Breast epithelium (tissue), 4 donors: ENCODE results near the gene MYO3B. TPM values are rescaled to one million over a fixed set of nuclear protein-coding genes. Genes with fewer than 3 reads are reported as not detected.
"Not testable (repeated sequence)": the region's sequence is repeated elsewhere in the genome, so short reads cannot be mapped to it uniquely, and the experiment has no call there.

Experiments
- DNase-seq, 2 donors: peaks; one replicate each; pipeline ENCODE4 v3.0.0-alpha.2; 2019; ENCODE audit warnings: low spot score in 2 of 2
- H3K27ac ChIP-seq, 2 donors: fragments of 200-600 bp; sonication (generic) in 1 of 2; one replicate each; pipeline ENCODE4 v1.5.1; 2016 to 2019; ENCODE audit warnings: mild to moderate bottlenecking in 1 of 2
- H3K27me3 ChIP-seq, 2 donors: fragments of 200-600 bp; sonication (generic) in 1 of 2; one replicate each; pipeline versions ENCODE4 v1.5.1 to v1.6.0; 2017 to 2019; ENCODE audit warnings: control low read depth in 1 of 2, mild to moderate bottlenecking in 1 of 2
- H3K36me3 ChIP-seq: fragments of 200-600 bp; one replicate; pipeline ENCODE4 v1.5.1; 2019
- H3K4me1 ChIP-seq, 2 donors: fragments of 200-600 bp; sonication (generic); one replicate each; pipeline ENCODE4 v1.5.1; 2016 to 2019; ENCODE audit warnings: control low read depth in 1 of 2
- H3K4me3 ChIP-seq, 3 donors: fragments of 200-600 bp; sonication (generic); 1 replicate in 2 of 3; 2 replicates in 1 of 3; pipeline ENCODE4 v1.5.1; 2016 to 2019; ENCODE audit warnings: mild to moderate bottlenecking in 3 of 3, moderate library complexity in 2 of 3
- H3K9me3 ChIP-seq, 2 donors: fragments of 200-600 bp; sonication (generic) in 1 of 2; one replicate each; pipeline ENCODE4 v1.5.1; 2016 to 2019; ENCODE audit warnings: control low read depth in 1 of 2
- CTCF ChIP-seq, 3 donors: fragments of 450-650 bp; IDR thresholded peaks; one replicate each; pipeline ENCODE4 v1.5.1; 2016 to 2017; ENCODE audit warnings: antibody characterized with exemption in 3 of 3, mild to moderate bottlenecking in 3 of 3, moderate library complexity in 3 of 3
- POLR2A ChIP-seq: fragments of 450-650 bp; IDR thresholded peaks from one replicate; pipeline ENCODE4 v1.6.1; 2016; ENCODE audit warnings: antibody characterized with exemption, mild to moderate bottlenecking, moderate library complexity
- POLR2AphosphoS5 ChIP-seq, 3 donors: sonication (generic); formaldehyde crosslinking; IDR thresholded peaks; one replicate each; pipeline ENCODE4 v1.6.1; 2017; ENCODE audit warnings: antibody characterized with exemption in 3 of 3
- intact Hi-C: fragments of 100-400 bp; cut with DNase I; formaldehyde crosslinking; loops from one replicate; pipeline ENCODE4 v1.15.1; 2023; ENCODE audit warnings: low total_unique reads
- total RNA-seq, 3 donors: library from RNA; depleted of rRNA; stranded (reverse); fragments of >200 nt; gene quantifications; one replicate each; pipeline ENCODE4 v1.1.0, GENCODE V29; 2016

The MYO3B gene
- total RNA-seq, 3 donors from 2014 or later: 0.15 to 0.98 (median 0.16) TPM

- no peak overlapping the region for H3K4me3 ChIP-seq
- TF ChIP-seq CTCF (IDR thresholded peaks at IDR 0.05): no peak
- no peak for TF ChIP-seq POLR2AphosphoS5 (IDR thresholded peaks at IDR 0.05)
- TF ChIP-seq POLR2A: no peak
- H3K9me3 ChIP-seq: no peaks in the 10 kb centered on the region
- intact Hi-C loops: no loop called here
- H3K27ac ChIP-seq: no peak overlapping the region
- H3K27me3 ChIP-seq: no peaks in the 10 kb centered on the region
- no peaks in the 10 kb centered on the region for H3K4me1 ChIP-seq
- no peaks in the 10 kb centered on the region for H3K36me3 ChIP-seq
- no peak for DNase-seq
Measured at GRCh38 chr2:170607171-170607570, 429.2 kb downstream of the MYO3B start.

GRCh38 chr2:170610615-170611014 lies 432.7 kb downstream of the MYO3B start:
- Histone ChIP-seq H3K4me3 (no peak overlapping the region), H3K27me3 (no peaks in the 10 kb centered on the region), H3K9me3 (no peaks in the 10 kb centered on the region), H3K27ac (no peak overlapping the region), H3K36me3 (no peaks in the 10 kb centered on the region), H3K4me1 (no peaks in the 10 kb centered on the region)
- TF ChIP-seq POLR2A (no peak), CTCF (IDR thresholded peaks at IDR 0.05) (no peak), POLR2AphosphoS5 (IDR thresholded peaks at IDR 0.05) (no peak)
- intact Hi-C loops: no loop called here
- DNase-seq: no peak

GRCh38 chr2:170618948-170619347 lies 441.0 kb downstream of the MYO3B start:
- H3K9me3 ChIP-seq, H3K27me3 ChIP-seq, H3K36me3 ChIP-seq, intact Hi-C loops, DNase-seq, H3K27ac ChIP-seq, H3K4me1 ChIP-seq, H3K4me3 ChIP-seq: not testable (repeated sequence)

- H3K4me3 ChIP-seq, intact Hi-C loops, H3K36me3 ChIP-seq, H3K27me3 ChIP-seq, H3K27ac ChIP-seq, H3K4me1 ChIP-seq, H3K9me3 ChIP-seq, DNase-seq: not testable (repeated sequence)
Measured at GRCh38 chr2:170635094-170635493, 457.1 kb downstream of the MYO3B start.

GRCh38 chr2:170639635-170640034 lies 461.7 kb downstream of the MYO3B start:
- Histone ChIP-seq H3K4me1 (no peaks in the 10 kb centered on the region), H3K4me3 (no peak overlapping the region), H3K27ac (no peak overlapping the region), H3K27me3 (no peaks in the 10 kb centered on the region), H3K36me3 (no peaks in the 10 kb centered on the region), H3K9me3 (peaks cover 0 to 4% of the 10 kb centered on the region in 2 donors)
- DNase-seq: no peak
- intact Hi-C loops: no loop called here
- TF ChIP-seq POLR2A (no peak), CTCF (IDR thresholded peaks at IDR 0.05) (no peak), POLR2AphosphoS5 (IDR thresholded peaks at IDR 0.05) (no peak)

GRCh38 chr2:170641961-170642360 lies 464.0 kb downstream of the MYO3B start:
- intact Hi-C loops: no loop called here
- no peak for DNase-seq
- Histone ChIP-seq H3K4me1 (no peaks in the 10 kb centered on the region), H3K4me3 (no peak overlapping the region), H3K9me3 (no peaks in the 10 kb centered on the region), H3K27me3 (no peaks in the 10 kb centered on the region), H3K27ac (no peak overlapping the region), H3K36me3 (no peaks in the 10 kb centered on the region)
- TF ChIP-seq POLR2AphosphoS5 (IDR thresholded peaks at IDR 0.05) (no peak), CTCF (IDR thresholded peaks at IDR 0.05) (no peak), POLR2A (no peak)
